ENCODE data around the gene TMEM181. TPM values are rescaled to one million over a fixed set of nuclear protein-coding genes. Genes with fewer than 3 reads are reported as not detected.
"Not testable (repeated sequence)": the region's sequence is repeated elsewhere in the genome, so short reads cannot be mapped to it uniquely, and the experiment has no call there.

Gene TMEM181
- total RNA-seq, 1 experiment from 2014 or later, result 38.0 TPM

DNA sequence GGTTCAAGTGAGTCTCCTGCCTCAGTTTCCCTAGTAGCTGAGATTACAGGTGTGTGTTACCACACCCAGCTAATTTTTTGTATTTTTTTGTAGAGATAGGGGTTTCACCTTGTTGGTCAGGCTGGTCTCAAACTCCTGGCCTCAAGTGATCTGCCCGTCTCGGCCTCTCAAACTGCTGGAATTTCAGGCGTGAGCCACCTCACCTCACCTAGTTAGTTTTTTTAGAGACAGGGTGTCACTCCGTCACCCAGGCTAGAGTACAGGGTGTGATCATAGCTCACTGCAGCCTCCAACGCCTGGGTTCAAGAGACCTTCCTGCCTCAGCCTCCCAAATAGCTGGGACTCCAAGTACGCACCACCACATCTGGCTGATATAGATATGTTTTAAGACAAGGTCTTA, 112.8 kb downstream of the TMEM181 start:
- intact Hi-C loops (cut with micrococcal nuclease; ENCODE audit: unreplicated experiment), result no loop called here
- ChIA-PET POLR2A (interaction anchor here (0.7 kb wide), 2 partner anchors 49 to 305 kb away, joined by 4 to 6 read pairs; no protein-coding TSS in a partner anchor), CTCF (interaction anchor here (0.6 kb wide), 1 partner anchor 521 kb away, joined by 4 read pairs; no protein-coding TSS in a partner anchor)
- H3K9me3 ChIP-seq (ENCODE audit: control insufficient read depth, insufficient read depth, low read depth, low read length), result no peaks in the 10 kb centered on the region
- no TSS peak for BruUV-seq (replicated peaks)
- H3K36me3 ChIP-seq (ENCODE audit: control insufficient read depth, insufficient read depth, low read length), result no peaks in the 10 kb centered on the region
- DNase-seq (ENCODE audit: low read depth, low spot score) (no peak), ATAC-seq (no peak)
- no peaks in the 10 kb centered on the region for H3K4me1 ChIP-seq (ENCODE audit: control insufficient read depth, insufficient read depth, low read length)
- in situ Hi-C loops (cut with HindIII; ENCODE audit: low pct_unique_long_range_greater_than_20kb, low sequenced_read_pairs), result no loop called here
- no peak overlapping the region for H3K27ac ChIP-seq (ENCODE audit: low read length)
- no peak overlapping the region for H3K4me3 ChIP-seq (ENCODE audit: low read depth in 2 of 2, low read length in 2 of 2)
- TF ChIP-seq POLR2AphosphoS5 (IDR thresholded peaks at IDR 0.05; ENCODE audit: low read depth, low read length) (no peak), TCF7L2 (IDR thresholded peaks at IDR 0.05; ENCODE audit: low read depth, low read length) (no peak), SIN3A (IDR thresholded peaks at IDR 0.05; ENCODE audit: borderline replicate concordance, insufficient read depth, low read depth, low read length) (no peak)
- H3K27me3 ChIP-seq (ENCODE audit: control insufficient read depth, insufficient read depth, low read length), result no peaks in the 10 kb centered on the region; the same call in 1 of the 2 replicates

DNA sequence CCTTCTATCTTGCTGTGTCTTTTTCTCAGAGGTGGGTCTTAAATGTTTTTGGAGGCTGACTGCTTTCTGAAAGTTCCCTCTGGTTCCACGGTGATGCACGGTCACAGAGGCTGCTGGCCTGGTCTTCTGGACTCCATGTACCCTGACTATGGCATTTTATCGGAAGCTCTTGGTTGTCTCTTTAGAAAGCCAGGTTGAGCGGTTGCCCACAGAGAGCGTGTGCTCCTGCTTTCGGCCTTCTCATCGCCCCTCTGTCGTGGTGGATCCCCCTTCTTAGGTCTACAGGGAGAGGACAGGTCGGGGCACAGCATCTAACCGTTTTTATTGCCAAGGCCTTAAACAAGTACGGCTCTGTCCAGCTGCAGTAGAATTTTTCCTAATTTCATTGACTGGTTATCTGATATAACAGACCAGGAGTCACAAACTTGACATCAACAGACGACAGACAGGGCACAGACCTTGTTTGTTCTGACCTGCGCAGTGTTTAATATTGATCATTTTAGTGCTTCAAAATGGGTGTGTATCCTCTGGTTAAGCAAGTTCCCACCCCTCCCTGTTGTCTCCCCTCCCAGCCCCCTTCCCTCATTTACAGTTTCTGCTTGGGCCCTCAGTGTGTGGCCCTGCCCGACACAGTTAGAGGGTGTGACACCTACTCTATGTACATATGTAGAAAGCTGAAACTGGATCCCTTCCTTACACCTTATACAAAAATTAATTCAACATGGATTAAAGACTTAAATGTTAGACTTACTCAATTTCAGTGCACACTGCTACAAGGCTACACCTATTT, 114.6 kb downstream of the TMEM181 start:
- no peak for ATAC-seq
- BruUV-seq (replicated peaks), result no TSS peak
- Histone ChIP-seq H3K36me3 (ENCODE audit: control insufficient read depth, insufficient read depth, low read length) (no peaks in the 10 kb centered on the region), H3K4me3 (ENCODE audit: low read depth in 2 of 2, low read length in 2 of 2) (no peak overlapping the region), H3K9me3 (ENCODE audit: control insufficient read depth, insufficient read depth, low read depth, low read length) (no peaks in the 10 kb centered on the region), H3K27me3 (ENCODE audit: control insufficient read depth, insufficient read depth, low read length) (no peaks in the 10 kb centered on the region; the same call in 1 of the 2 replicates), H3K27ac (ENCODE audit: low read length) (no peak overlapping the region), H3K4me1 (ENCODE audit: control insufficient read depth, insufficient read depth, low read length) (no peaks in the 10 kb centered on the region; the same call in 1 of the 2 replicates)
- ChIA-PET POLR2A (interaction anchor here (0.7 kb wide), 1 partner anchor 11 kb away, joined by 12 read pairs; no protein-coding TSS in a partner anchor), CTCF (interaction anchor here (0.6 kb wide), 1 partner anchor 69 kb away, joined by 6 read pairs; no protein-coding TSS in a partner anchor)
- in situ Hi-C loops (cut with HindIII; ENCODE audit: low pct_unique_long_range_greater_than_20kb, low sequenced_read_pairs), result no loop called here
- DNase-seq (ENCODE audit: low read depth, low spot score), result no peak
- intact Hi-C loops (cut with micrococcal nuclease; ENCODE audit: unreplicated experiment), result no loop called here
- TF ChIP-seq, protein P1, sequence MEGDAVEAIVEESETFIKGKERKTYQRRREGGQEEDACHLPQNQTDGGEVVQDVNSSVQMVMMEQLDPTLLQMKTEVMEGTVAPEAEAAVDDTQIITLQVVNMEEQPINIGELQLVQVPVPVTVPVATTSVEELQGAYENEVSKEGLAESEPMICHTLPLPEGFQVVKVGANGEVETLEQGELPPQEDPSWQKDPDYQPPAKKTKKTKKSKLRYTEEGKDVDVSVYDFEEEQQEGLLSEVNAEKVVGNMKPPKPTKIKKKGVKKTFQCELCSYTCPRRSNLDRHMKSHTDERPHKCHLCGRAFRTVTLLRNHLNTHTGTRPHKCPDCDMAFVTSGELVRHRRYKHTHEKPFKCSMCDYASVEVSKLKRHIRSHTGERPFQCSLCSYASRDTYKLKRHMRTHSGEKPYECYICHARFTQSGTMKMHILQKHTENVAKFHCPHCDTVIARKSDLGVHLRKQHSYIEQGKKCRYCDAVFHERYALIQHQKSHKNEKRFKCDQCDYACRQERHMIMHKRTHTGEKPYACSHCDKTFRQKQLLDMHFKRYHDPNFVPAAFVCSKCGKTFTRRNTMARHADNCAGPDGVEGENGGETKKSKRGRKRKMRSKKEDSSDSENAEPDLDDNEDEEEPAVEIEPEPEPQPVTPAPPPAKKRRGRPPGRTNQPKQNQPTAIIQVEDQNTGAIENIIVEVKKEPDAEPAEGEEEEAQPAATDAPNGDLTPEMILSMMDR (IDR thresholded peaks at IDR 0.05), result no peak
- TF ChIP-seq SIN3A (IDR thresholded peaks at IDR 0.05; ENCODE audit: borderline replicate concordance, insufficient read depth, low read depth, low read length) (no peak), TCF7L2 (IDR thresholded peaks at IDR 0.05; ENCODE audit: low read depth, low read length) (no peak), POLR2AphosphoS5 (IDR thresholded peaks at IDR 0.05; ENCODE audit: low read depth, low read length) (no peak)
- TF ChIP-seq, protein P2, sequence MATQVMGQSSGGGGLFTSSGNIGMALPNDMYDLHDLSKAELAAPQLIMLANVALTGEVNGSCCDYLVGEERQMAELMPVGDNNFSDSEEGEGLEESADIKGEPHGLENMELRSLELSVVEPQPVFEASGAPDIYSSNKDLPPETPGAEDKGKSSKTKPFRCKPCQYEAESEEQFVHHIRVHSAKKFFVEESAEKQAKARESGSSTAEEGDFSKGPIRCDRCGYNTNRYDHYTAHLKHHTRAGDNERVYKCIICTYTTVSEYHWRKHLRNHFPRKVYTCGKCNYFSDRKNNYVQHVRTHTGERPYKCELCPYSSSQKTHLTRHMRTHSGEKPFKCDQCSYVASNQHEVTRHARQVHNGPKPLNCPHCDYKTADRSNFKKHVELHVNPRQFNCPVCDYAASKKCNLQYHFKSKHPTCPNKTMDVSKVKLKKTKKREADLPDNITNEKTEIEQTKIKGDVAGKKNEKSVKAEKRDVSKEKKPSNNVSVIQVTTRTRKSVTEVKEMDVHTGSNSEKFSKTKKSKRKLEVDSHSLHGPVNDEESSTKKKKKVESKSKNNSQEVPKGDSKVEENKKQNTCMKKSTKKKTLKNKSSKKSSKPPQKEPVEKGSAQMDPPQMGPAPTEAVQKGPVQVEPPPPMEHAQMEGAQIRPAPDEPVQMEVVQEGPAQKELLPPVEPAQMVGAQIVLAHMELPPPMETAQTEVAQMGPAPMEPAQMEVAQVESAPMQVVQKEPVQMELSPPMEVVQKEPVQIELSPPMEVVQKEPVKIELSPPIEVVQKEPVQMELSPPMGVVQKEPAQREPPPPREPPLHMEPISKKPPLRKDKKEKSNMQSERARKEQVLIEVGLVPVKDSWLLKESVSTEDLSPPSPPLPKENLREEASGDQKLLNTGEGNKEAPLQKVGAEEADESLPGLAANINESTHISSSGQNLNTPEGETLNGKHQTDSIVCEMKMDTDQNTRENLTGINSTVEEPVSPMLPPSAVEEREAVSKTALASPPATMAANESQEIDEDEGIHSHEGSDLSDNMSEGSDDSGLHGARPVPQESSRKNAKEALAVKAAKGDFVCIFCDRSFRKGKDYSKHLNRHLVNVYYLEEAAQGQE (IDR thresholded peaks at IDR 0.05; ENCODE audit: insufficient read depth in 1 of 2, low read depth in 2 of 2, low read length in 1 of 2), result no peak

DNA sequence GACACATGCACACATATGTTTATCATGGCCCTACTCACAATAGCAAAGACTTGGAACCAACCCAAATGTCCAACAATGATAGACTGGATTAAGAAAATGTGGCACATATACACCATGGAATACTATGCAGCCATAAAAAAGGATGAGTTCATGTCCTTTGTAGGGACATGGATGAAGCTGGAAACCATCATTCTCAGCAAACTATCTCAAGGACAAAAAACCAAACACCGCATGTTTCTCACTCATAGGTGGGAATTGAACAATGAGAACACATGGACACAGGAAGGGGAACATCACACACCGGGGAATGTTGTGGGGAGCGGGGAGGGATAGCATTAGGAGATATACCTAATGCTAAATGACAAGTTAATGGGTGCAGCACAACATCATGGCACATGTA, 117.2 kb downstream of the TMEM181 start:
- DNase-seq (ENCODE audit: low read depth, low spot score); H3K36me3 ChIP-seq (ENCODE audit: control insufficient read depth, insufficient read depth, low read length); in situ Hi-C loops (cut with HindIII; ENCODE audit: low pct_unique_long_range_greater_than_20kb, low sequenced_read_pairs); H3K4me1 ChIP-seq (ENCODE audit: control insufficient read depth, insufficient read depth, low read length); intact Hi-C loops (cut with micrococcal nuclease; ENCODE audit: unreplicated experiment); H3K4me3 ChIP-seq (ENCODE audit: low read depth in 2 of 2, low read length in 2 of 2); CTCF ChIA-PET; POLR2A ChIA-PET; H3K9me3 ChIP-seq (ENCODE audit: control insufficient read depth, insufficient read depth, low read depth, low read length); ATAC-seq; H3K27ac ChIP-seq (ENCODE audit: low read length); BruUV-seq (replicated peaks); H3K27me3 ChIP-seq (ENCODE audit: control insufficient read depth, insufficient read depth, low read length): not testable (repeated sequence)

Measured in Panc1 (cell line).